ACC112 (cell line): ENCODE data around the gene CHEK1.

Source experiments
- H2AFZ ChIP-seq: fragments of 200-600 bp; sonication (generic); one replicate; pipeline ENCODE4 v1.6.0; 2017; ENCODE audit warnings: antibody characterized with exemption, low read length; ENCODE audit not compliant: unreplicated experiment
- H3K27ac ChIP-seq: fragments of 200-600 bp; sonication (generic); 2 replicates; pipeline ENCODE4 v1.5.1; 2014; ENCODE audit warnings: low read depth, mild to moderate bottlenecking, antibody characterized with exemption, low read length, moderate library complexity
- H3K27me3 ChIP-seq: fragments of 200-600 bp; sonication (generic); 2 replicates; pipeline ENCODE4 v1.6.1; 2014; ENCODE audit warnings: mild to moderate bottlenecking, antibody characterized with exemption, low read length, moderate library complexity, mixed read lengths; ENCODE audit not compliant: insufficient read depth
- H3K36me3 ChIP-seq: fragments of 200-600 bp; sonication (generic); 2 replicates; pipeline ENCODE4 v1.6.1; 2016; ENCODE audit warnings: mild to moderate bottlenecking, antibody characterized with exemption, low read length, moderate library complexity, mixed read lengths; ENCODE audit not compliant: insufficient read depth
- H3K4me1 ChIP-seq: fragments of 200-600 bp; sonication (generic); one replicate; pipeline ENCODE4 v1.6.1; 2016; ENCODE audit warnings: low read length, mixed read lengths; ENCODE audit not compliant: insufficient read depth, unreplicated experiment, control insufficient read depth
- H3K4me3 ChIP-seq: fragments of 200-600 bp; sonication (generic); 2 replicates; pipeline ENCODE4 v1.5.1; 2014; ENCODE audit warnings: mild to moderate bottlenecking, low read depth, low read length
- H3K79me2 ChIP-seq: fragments of 200-600 bp; sonication (generic); one replicate; pipeline ENCODE4 v1.6.0; 2016; ENCODE audit warnings: low read length; ENCODE audit not compliant: control insufficient read depth, unreplicated experiment, insufficient read depth

CHEK1 gene

GRCh38 chr11:125592305-125593113, 32.5 kb upstream of the CHEK1 start, which contains the start of gene STT3A:
Gene STT3A, plus strand, starts transcription at chr11:125592852. Its CDS starts 3,064 bp downstream, at chr11:125595916.
- Histone ChIP-seq H2AFZ (peak within 1 kb of the TSS; percentile 88), H3K4me3 (peak within 1 kb of the TSS; percentile 98), H3K27ac (peak within 1 kb of the TSS; percentile 88), H3K79me2 (peaks cover 54% of the 10 kb centered on the region), H3K27me3 (no peaks in the 10 kb centered on the region), H3K4me1 (peaks cover 21% of the 10 kb centered on the region), H3K36me3 (peaks cover 11% of the 10 kb centered on the region; the same call in 1 of the 2 replicates)

GRCh38 chr11:125593114-125593820, 31.7 kb upstream of the CHEK1 start:
- Histone ChIP-seq H3K36me3 (peaks cover 12% of the 10 kb centered on the region; the same call in 1 of the 2 replicates), H3K27ac (peak overlapping the region; percentile 76), H3K27me3 (no peaks in the 10 kb centered on the region), H3K4me3 (peak overlapping the region; percentile 98), H2AFZ (peak overlapping the region; percentile 88), H3K4me1 (peaks cover 19% of the 10 kb centered on the region), H3K79me2 (peaks cover 56% of the 10 kb centered on the region)

GRCh38 chr11:125594958-125595357, 30.0 kb upstream of the CHEK1 start:
- Histone ChIP-seq H3K4me1 (peaks cover 13% of the 10 kb centered on the region), H2AFZ (no peak overlapping the region), H3K79me2 (peaks cover 61% of the 10 kb centered on the region), H3K27me3 (no peaks in the 10 kb centered on the region), H3K27ac (no peak overlapping the region), H3K4me3 (peak overlapping the region; percentile 41; the same call in 1 of the 2 replicates), H3K36me3 (peaks cover 21% of the 10 kb centered on the region; the same call in 1 of the 2 replicates)

GRCh38 chr11:125600663-125601062, 24.3 kb upstream of the CHEK1 start:
- peaks cover 10% of the 10 kb centered on the region for H3K4me1 ChIP-seq
- no peak overlapping the region for H2AFZ ChIP-seq
- no peak overlapping the region for H3K4me3 ChIP-seq
- peaks cover 62% of the 10 kb centered on the region for H3K36me3 ChIP-seq
- H3K27me3 ChIP-seq, result no peaks in the 10 kb centered on the region
- peaks cover 45% of the 10 kb centered on the region for H3K79me2 ChIP-seq
- no peak overlapping the region for H3K27ac ChIP-seq

GRCh38 chr11:125603207-125603606, 21.8 kb upstream of the CHEK1 start:
- Histone ChIP-seq H3K4me3 (no peak overlapping the region), H3K79me2 (peaks cover 25% of the 10 kb centered on the region), H2AFZ (no peak overlapping the region), H3K4me1 (peaks cover 10% of the 10 kb centered on the region), H3K27me3 (no peaks in the 10 kb centered on the region), H3K36me3 (peaks cover 59% of the 10 kb centered on the region), H3K27ac (peak overlapping the region; percentile 57)

- Histone ChIP-seq H3K27me3 (no peaks in the 10 kb centered on the region), H3K4me1 (peaks cover 10% of the 10 kb centered on the region), H3K36me3 (peaks cover 60% of the 10 kb centered on the region), H3K4me3 (no peak overlapping the region), H3K79me2 (peaks cover 23% of the 10 kb centered on the region), H3K27ac (no peak overlapping the region), H2AFZ (no peak overlapping the region)
These were observed 19.5 kb upstream of the CHEK1 start for GRCh38 chr11:125605417-125605816.

- Histone ChIP-seq H3K4me1 (no peaks in the 10 kb centered on the region), H3K4me3 (no peak overlapping the region), H3K79me2 (peaks cover 6% of the 10 kb centered on the region), H3K27me3 (no peaks in the 10 kb centered on the region), H3K27ac (no peak overlapping the region), H3K36me3 (peaks cover 62% of the 10 kb centered on the region), H2AFZ (no peak overlapping the region)
These were observed 15.4 kb upstream of the CHEK1 start for GRCh38 chr11:125609545-125609944.

GRCh38 chr11:125618383-125618782, 6.6 kb upstream of the CHEK1 start:
- Histone ChIP-seq H3K27ac (no peak overlapping the region), H3K4me3 (no peak overlapping the region), H3K36me3 (peaks cover 31% of the 10 kb centered on the region), H3K79me2 (no peaks in the 10 kb centered on the region), H2AFZ (no peak overlapping the region), H3K4me1 (peaks cover 15% of the 10 kb centered on the region), H3K27me3 (no peaks in the 10 kb centered on the region)

GRCh38 chr11:125621995-125622394, 3.0 kb upstream of the CHEK1 start:
- no peak overlapping the region for H3K4me3 ChIP-seq
- peaks cover 6% of the 10 kb centered on the region for H3K79me2 ChIP-seq
- peaks cover 22% of the 10 kb centered on the region for H3K4me1 ChIP-seq
- H3K36me3 ChIP-seq, result peaks cover 10% of the 10 kb centered on the region; the same call in 1 of the 2 replicates
- peak overlapping the region; percentile 18; the same call in 1 of the 2 replicates for H3K27ac ChIP-seq
- H3K27me3 ChIP-seq, result no peaks in the 10 kb centered on the region
- H2AFZ ChIP-seq, result no peak overlapping the region

- H3K4me1 ChIP-seq, result peaks cover 28% of the 10 kb centered on the region
These were observed 1.9 kb upstream of the CHEK1 start for GRCh38 chr11:125623064-125623463.

More at GRCh38 chr11:125623064-125623463, 1.9 kb upstream of the CHEK1 start:
- Histone ChIP-seq H3K27ac (no peak overlapping the region), H3K27me3 (no peaks in the 10 kb centered on the region), H3K36me3 (peaks cover 7% of the 10 kb centered on the region; the same call in 1 of the 2 replicates), H3K4me3 (no peak overlapping the region), H2AFZ (no peak overlapping the region), H3K79me2 (peaks cover 16% of the 10 kb centered on the region)
